Kidney epithelial cell (primary cell): ENCODE results near the gene CBY3. TPM values are rescaled to one million over a fixed set of nuclear protein-coding genes. Genes with fewer than 3 reads are reported as not detected.
"Not testable (repeated sequence)": the region's sequence is repeated elsewhere in the genome, so short reads cannot be mapped to it uniquely, and the experiment has no call there.

Experiments used
- DNase-seq: peaks from one replicate; pipeline ENCODE4 v3.0.0-alpha.2; 2010; ENCODE audit warnings: low read depth
- H3K27me3 ChIP-seq: 2 replicates; pipeline ENCODE4 v1.6.0; 2011; ENCODE audit warnings: low read length; ENCODE audit not compliant: control insufficient read depth, insufficient read depth
- H3K36me3 ChIP-seq: 2 replicates; pipeline ENCODE4 v1.5.1; 2011; ENCODE audit warnings: low read length; ENCODE audit not compliant: control insufficient read depth, insufficient read depth
- H3K4me3 ChIP-seq: 2 replicates; pipeline ENCODE4 v1.5.1; 2011; ENCODE audit warnings: low read depth, mild to moderate bottlenecking, control low read depth, low read length
- total RNA-seq: library from RNA; depleted of rRNA; stranded (reverse); fragments of >200 nt; gene quantifications from 2 replicates; pipeline ENCODE4 v1.2.3, GENCODE V29; 2015
- TF ChIP-seq, protein P1 (sequence below): IDR thresholded peaks from 2 replicates; pipeline ENCODE4 v1.5.1; 2011; ENCODE audit warnings: mild to moderate bottlenecking, moderate library complexity, low read length, control low read depth, inconsistent platforms; ENCODE audit not compliant: insufficient read depth, poor library complexity, severe bottlenecking

Gene CBY3
- total RNA-seq, 1 donor from 2014 or later = not detected

DNA sequence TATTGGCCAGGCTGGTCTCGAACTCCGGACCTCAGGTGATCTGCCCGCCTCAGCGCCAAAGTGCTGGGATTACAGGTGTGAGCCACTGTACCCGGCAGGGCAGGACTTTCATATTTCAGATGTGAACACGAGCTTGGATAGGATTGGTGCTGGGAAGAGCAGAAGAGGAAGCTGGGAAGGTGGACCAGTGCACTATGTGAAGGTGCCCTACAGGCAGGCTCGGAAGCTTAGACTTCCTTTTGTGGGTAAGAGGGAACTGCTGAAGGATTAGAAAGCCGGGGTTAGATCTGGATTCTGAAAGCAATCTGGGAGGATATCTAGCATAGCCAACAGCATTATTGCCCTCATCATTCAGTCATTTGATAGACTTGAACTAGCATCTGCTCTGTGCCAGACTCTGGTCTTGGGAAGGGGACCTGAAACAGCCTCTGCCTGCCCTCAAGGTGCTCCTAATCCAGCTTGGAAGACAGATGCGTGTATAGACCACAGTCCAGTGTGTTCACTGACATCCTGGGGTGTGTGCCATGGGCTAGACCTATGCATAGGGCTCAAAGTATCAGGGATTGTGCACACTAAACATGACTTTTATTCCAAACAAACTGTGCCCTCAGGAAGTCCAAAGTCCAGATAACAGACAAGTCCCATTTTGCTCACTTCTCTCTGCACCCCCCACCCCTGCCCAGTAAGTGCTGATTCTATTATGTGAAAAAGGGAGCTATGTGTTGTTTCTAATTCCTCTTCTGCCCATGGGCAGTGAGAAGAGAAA, 637 bp downstream of the CBY3 start:
- TF ChIP-seq, protein P1, sequence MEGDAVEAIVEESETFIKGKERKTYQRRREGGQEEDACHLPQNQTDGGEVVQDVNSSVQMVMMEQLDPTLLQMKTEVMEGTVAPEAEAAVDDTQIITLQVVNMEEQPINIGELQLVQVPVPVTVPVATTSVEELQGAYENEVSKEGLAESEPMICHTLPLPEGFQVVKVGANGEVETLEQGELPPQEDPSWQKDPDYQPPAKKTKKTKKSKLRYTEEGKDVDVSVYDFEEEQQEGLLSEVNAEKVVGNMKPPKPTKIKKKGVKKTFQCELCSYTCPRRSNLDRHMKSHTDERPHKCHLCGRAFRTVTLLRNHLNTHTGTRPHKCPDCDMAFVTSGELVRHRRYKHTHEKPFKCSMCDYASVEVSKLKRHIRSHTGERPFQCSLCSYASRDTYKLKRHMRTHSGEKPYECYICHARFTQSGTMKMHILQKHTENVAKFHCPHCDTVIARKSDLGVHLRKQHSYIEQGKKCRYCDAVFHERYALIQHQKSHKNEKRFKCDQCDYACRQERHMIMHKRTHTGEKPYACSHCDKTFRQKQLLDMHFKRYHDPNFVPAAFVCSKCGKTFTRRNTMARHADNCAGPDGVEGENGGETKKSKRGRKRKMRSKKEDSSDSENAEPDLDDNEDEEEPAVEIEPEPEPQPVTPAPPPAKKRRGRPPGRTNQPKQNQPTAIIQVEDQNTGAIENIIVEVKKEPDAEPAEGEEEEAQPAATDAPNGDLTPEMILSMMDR = no peak
- H3K27me3 ChIP-seq = no peaks in the 10 kb centered on the region
- DNase-seq = no peak
- H3K36me3 ChIP-seq = no peaks in the 10 kb centered on the region
- H3K4me3 ChIP-seq = no peak overlapping the region

DNA sequence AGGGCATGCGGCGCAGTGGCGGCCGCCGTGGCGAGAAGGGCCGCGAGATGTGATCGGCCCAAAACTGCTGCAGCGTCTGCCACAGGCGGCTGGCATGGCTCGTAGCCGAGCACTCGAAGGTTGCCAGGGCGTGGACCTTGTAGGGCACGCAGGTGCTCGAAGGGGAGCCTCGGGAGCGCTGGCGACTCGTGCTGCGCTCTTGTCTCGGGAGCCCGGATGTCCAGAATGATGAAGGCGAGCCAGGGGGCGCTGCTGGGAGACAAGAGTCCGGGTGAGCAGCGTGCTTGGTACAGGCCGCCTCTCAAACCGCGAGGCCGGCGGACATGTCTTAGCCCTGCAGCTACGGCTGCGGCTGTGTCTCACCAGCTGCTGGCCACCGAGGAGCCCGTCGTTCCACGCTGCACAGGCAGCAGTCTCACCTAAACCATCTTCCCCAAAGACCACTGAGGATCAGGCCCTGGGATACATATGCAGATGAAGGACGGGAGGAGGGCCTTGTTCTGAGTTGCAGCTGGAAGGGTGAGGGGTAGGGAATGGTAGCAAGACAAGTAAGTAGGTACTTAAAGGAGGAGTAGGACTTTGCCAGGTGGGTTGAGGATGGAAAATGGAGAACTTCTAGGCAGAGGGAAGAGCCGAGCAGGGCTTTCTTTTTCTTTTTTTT, 1.7 kb downstream of the CBY3 start:
- no peak for DNase-seq
- H3K4me3 ChIP-seq = peak overlapping the region; percentile 96
- TF ChIP-seq, protein P1 = peak; percentile 32

DNA sequence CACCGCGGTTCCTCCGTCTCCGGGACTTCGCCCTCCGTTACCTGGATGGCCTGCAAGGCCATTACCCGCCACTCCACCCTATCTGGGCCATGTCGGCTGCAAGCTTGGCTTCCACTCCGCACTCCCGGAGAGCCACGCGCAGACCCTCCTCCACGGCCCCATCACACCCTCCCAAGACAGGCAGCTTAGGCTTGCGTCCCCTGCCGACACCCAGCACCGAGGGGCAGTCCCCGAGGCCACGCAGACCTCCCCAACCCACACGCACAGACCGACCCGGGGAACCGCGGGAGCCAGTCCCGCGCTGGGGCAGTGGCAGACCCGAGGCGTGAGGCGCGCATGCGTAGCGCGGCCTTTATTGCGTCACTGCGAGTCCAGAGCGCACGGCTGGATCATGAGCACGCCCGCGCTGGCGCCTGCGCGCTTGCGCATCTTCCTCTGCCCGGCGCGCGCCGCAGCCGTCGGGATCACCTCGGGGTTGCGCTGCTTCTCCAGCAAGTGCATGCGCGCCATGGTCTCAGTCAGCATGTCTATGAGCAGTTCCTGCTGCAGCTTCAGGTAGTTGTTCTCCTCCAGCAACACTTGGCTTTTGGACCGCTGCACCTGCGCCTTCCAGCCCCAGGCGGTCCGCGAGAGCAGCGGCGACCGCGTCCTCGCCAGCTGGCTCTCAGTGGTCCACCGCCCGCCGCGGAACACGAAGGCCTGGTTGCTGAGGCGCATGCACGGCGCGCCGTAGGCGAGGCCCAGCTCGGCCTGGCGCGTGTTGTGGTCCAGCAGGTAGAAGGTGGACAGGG, 2.4 kb downstream of the CBY3 start:
- peak overlapping the region; percentile 96 for H3K4me3 ChIP-seq
- DNase-seq = peak; percentile 77
- no peaks in the 10 kb centered on the region for H3K36me3 ChIP-seq
- TF ChIP-seq, protein P1 = peak; percentile 9
- H3K27me3 ChIP-seq = no peaks in the 10 kb centered on the region

More for the DNA sequence above, 1.7 kb downstream of the CBY3 start:
- H3K27me3 ChIP-seq = no peaks in the 10 kb centered on the region
- H3K36me3 ChIP-seq = no peaks in the 10 kb centered on the region

DNA sequence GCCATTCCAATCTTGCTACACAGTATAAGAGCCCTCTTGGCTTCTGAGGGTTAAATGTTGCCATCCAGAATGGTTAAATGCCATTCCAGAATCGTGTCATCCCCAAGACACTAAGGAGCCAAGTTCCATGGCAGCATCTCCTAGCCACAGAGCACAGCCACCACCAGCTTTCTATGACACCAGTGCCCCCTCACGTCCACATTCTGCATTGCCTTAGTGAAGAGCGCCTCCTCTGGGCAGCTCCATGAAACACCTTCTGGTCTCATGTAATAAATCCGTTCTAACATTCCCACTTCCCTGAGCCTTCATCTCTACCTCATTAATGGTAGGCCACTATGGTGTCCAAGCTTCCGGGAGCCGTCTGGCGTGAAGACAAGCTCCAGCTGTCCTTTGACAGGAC, 12.4 kb downstream of the CBY3 start:
- no peaks in the 10 kb centered on the region for H3K36me3 ChIP-seq
- DNase-seq = no peak
- TF ChIP-seq, protein P1 = peak; percentile 86
- H3K27me3 ChIP-seq = no peaks in the 10 kb centered on the region
- H3K4me3 ChIP-seq = no peak overlapping the region

DNA sequence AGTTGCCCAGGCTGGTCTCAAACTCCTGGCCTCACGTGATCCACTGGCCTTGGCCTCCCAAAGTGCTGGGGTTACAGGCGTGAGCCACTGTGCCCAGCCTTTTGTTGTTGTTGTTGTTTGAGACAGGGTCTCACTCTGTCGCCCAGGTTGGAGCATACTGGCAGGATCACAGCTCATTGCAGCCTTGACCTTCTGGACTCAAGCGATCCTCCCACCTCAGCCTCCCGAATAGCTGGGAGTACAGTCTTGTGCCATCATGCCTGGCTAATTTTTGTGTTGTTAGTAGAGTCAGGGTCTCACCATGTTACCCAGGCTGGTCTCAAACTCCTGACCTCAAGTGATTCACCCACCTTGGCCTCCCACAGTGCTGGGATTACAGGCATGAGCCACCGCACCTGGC, 19.2 kb downstream of the CBY3 start:
- H3K36me3 ChIP-seq, H3K4me3 ChIP-seq, H3K27me3 ChIP-seq, DNase-seq: not testable (repeated sequence)

DNA sequence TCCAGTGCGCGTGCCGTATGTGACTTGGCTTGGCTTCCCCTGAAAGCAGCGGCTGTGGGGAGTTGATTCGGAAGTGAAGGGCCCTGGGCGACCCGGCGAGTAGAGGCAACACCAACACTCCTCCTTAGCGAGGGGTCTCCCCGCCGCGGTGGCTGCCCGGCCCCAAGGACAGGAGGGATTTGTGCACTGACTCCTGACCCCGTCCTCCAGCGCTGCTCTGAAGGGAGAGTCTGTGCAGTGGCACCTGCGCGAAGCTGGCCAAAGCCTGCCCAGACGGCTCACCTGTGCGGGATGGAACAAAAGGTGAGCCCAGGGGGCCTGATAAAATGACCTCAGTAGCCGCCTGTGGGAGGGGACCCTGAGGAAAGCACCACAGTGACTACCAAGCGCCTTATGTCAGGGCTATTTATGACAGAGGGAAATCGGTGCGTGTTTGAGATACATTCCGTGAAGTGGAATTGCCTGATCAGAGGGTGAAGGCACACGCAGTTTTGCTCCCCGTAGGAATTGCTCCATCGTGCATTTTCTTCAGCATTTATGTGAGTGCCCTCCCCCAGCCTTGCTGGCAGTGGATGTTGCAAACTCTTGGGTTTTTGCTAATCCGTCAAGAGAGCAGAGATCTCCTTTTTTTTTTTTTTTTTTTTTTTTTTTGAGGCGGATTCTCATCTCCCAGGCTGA, 22.5 kb downstream of the CBY3 start:
- H3K36me3 ChIP-seq, DNase-seq, H3K27me3 ChIP-seq: not testable (repeated sequence)
- peak overlapping the region; percentile 35 for H3K4me3 ChIP-seq

DNA sequence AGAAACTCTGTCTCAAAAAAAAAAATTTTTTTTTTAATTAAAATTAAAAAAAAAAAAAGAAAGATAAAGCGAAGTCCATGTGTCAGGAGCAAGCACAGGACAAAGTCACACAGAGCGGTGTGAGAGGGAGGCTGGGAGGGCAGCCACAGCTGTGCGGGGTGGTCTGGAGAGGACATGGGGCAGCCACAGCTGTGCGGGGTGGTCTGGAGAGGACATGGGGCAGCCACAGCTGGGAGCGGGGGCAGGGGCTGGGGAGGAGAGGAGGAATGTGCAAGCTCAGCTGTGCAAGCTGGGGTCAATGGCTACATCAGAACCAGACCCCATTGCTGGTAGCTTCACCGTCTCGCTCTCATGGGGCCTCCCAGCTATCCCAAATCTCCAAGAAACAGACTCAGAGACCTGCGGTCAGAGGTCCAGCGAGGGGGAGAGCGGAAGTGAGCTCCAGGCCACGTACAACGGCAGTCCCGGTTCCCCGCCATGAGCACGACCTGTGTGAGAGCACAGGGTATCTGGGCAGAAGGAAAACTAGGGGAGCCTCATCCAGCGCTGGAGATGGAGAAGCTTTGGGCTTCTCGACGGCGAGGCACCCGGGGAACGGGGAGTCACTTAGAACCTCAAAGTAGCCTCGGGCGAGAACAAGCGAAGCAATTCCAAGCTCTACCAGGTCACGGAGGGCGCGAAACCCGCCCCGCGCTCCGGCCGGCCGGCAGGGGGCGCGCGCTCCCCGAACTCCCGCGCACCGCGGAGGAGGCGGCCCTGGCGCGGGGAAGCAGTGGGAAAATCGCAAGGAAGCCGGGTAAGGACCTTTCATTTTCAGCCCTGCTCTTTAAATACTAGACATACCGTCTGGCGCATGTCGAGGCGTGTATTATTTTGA, 23.3 kb downstream of the CBY3 start:
- not testable (repeated sequence) for DNase-seq, H3K27me3 ChIP-seq, H3K36me3 ChIP-seq, H3K4me3 ChIP-seq

DNA sequence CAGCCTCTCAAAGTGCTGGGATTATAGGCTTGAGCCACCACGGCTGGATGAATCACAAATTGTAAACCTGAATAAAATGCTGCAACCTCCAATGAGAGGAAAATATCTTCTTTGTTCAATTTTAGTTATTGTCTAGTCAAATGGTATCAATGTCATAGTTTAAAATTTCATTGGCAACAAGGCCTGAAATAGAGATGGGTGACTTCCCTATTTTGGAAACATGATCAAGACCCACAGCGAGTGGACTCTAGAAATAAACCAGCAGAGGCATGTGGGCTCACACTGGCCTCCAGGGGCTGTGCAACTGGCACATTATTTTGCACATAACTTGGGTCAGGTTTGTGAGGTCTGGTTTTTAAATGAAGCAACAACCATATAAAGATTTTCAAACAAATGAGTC, 27.7 kb downstream of the CBY3 start:
- not testable (repeated sequence) for H3K36me3 ChIP-seq, DNase-seq, H3K27me3 ChIP-seq, H3K4me3 ChIP-seq

DNA sequence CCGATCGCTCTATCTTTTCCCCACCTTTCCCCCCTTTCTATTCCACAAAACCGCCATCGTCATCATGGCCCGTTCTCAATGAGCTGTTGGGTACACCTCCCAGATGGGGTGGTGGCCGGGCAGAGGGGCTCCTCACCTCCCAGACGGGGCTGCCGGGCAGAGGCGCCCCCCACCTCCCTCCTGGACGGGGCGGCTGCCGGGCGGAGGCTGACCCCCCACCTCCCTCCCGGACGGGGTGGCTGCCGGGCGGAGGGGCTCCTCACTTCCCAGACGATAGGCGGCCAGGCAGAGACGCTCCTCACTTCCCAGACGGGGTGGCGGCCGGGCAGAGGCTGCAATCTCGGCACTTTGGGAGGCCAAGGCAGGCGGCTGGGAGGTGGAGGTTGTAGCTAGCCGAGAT, 30.6 kb downstream of the CBY3 start:
- H3K36me3 ChIP-seq, H3K4me3 ChIP-seq, H3K27me3 ChIP-seq, DNase-seq: not testable (repeated sequence)
